HG02973 (cell line): Measurements from ENCODE around the gene RSBN1.
"Not testable (repeated sequence)": the region's sequence is repeated elsewhere in the genome, so short reads cannot be mapped to it uniquely, and the experiment has no call there.

Experiments
- ATAC-seq: cut with Tn5 transposase; IDR thresholded peaks from one replicate; pipeline ENCODE4 v1.9.1; 2021; ENCODE audit warnings: moderate library complexity; ENCODE audit not compliant: unreplicated experiment

RSBN1 gene

DNA sequence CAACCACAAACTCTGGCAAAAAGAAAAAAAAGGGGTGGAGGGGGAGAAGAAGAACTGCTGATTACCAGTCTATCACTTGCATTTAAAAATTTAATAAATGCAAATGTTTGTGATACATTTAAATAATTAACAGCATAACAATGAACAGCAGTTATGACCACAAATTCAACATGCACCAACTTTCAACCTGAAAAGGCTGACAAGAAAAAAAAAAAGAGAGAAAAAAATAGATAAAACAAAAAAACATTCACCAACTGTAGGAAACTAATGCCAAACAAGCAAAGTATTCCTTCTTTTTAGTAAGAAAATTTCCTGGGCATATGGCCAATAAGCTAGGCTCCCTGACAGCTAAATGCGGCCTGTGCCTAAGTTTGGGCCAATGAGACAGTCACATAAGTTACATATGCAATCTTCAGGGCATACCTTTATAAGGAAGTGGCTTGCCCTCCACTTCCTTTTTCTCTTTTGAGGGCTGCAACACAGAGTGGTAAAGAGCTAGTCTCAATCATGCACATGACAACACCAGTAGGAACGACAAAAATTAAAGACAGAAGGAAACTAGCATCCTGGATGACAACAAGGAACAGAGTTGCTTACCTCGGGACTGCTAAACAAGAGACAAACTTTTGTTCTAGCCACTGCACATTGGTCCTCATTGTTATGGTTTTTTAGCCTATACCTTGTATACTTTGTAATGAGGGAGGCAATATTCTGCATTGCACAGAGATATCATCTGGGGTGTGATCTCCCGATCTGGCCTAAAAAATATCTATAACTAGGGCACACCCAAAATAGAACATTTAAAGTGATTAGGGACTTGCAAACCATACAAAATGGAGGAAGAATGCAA lies 28.8 kb downstream of the RSBN1 start:
- peak; percentile 68 for ATAC-seq

DNA sequence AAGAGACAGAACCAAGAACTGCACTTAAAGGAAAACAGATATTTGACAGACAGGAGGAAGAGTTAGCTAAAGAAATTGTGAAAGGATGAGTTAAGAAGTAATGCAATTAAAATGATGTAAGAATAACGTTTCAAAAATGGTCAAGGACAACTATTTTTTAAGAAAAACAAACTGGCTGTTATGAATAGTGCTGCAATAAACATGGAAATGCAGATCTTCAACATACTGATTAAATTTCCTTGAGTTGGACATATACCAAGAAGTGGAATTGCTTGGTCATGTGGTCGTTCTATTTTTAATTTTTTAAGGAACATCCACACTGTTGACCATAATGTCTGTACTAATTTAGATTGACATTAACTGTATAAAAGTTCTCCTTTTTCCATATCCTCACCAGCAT lies 29.9 kb downstream of the RSBN1 start:
- no peak for ATAC-seq

DNA sequence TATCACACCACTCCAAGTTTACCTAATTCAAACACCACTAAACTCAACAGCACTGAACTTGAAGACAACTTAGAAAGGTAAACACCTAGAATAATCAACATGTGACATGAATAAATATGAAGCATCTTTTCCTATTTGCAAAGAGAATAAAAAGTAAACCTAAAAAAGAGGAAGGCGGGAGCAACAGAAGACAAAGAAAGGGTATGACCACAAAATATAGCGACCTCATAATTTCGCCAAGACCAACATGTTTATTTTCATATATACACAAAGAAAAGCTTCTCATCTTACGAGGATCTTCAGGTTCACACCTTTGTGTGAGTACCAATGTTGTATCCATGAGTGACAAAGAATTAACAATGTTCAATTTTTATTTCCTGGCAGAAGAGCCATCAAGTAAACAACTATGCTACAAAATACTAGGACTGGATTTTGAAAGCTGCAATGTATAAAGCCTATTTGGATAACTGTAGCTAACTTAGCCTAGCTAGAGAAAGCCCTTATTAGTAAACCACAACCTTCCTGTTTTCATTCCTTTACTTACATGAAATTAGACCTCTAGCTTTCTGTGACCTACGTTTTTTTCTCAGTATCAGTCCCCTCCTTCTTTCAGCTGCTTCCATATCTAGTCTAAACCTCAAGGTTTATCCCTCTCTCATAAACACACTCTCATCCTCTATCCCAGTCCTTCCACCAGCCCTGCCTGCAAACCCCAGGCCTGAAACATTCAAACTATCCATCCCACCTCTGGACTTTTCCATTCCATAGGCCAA lies 31.7 kb downstream of the RSBN1 start:
- ATAC-seq: no peak

DNA sequence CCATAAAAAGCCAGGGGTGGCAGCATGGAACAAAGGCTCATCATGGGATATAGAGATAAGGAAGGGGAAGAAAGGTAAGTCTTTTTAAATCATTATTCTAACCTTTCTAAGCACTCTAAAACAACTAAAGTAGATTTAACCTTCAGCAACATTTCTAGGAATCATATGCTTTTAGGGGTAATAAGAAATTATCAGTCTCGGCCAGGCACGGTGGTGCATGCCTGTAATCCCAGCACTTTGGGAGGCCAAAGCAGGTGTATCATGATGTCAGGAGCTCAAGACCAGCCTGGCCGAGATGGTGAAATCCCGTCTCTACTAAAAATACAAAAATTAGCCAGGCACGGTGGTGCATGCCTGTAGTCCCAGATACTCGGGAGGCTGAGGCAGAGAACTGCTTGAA lies 32.7 kb downstream of the RSBN1 start:
- ATAC-seq: no peak

DNA sequence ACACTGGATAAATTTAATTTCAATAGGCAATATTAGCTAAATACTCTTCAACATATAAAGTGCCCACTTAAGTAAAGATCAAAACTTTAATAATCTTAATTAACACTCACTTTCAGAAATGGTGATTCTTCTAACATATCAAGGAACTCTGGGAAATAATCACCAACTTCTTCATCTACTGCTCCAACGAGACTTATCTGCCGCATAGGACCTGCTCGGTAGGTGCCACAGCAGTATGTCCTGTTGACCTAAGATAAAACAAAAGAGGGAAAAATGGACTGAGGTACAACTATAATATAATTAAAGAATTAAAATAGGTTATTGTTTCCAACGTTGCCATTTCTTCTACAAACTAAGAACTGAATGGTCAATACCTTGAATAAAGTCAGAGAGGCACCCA lies 34.7 kb downstream of the RSBN1 start:
- no peak for ATAC-seq

DNA sequence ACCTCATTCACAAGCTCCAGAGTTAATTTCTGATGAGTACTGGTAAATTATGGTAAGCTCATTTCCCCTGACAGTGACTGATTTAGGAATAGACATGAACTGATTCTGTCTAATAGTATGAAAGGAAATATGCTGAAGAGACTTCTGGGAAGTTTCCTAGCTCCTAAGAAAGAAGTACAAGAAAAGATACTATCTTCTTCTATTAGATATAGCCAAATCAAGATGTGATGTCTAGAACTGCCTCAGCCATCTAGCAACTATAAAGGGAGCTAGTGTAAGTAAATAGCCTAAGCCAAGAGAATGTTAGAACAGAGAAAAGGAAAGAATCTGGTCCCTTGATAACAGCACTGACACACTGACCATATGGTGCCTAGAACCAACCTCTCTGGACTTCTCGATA lies 42.2 kb downstream of the RSBN1 start:
- ATAC-seq: no peak

DNA sequence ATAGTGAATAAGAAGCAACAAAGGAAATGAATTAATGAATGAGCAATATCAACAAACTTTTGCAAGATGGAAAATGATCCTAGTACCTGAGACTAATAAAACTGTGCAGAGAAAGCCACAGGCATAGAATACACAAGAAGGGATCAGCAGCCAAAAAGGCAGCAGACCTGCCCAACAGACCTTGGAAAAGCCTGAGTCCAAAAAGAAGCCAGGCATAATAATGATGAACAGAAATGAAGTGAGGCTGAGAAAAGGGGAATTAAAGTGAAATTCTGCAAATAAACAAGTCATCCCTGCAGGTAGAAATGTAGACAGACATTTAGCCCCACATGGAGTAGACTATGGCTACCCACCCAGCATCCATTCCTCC lies 42.7 kb downstream of the RSBN1 start:
- no peak for ATAC-seq

DNA sequence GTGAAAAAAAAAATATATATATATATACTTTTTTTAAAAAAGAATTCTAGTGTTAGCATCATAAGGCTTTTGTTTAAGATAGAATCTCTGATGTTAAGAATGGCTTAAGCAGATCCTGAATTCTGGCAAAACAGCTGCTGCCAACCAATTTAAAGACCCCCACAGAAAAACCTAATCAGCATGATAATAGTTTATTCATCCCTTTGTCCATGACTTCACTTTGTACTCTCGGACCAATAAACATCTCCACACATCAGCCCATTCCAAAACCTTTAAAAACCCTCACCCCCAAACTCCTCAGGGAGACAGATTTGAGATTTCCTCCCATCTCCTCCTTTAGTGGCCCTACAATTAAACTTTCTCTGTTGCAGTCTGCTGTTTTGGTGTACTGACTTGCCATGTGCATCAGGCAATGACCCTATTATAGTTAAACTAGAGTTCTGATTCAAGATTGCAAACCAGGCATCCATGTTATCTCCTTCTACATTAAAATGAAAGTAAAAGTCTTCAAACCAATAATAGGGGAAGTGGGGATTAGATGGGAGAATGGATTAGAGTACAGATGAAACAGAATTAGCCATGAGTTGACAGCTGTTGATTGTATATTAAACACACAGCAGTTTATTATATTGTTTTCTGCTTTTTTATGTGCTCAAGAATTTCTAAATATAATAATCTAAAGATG lies 43.2 kb downstream of the RSBN1 start:
- ATAC-seq: no peak

DNA sequence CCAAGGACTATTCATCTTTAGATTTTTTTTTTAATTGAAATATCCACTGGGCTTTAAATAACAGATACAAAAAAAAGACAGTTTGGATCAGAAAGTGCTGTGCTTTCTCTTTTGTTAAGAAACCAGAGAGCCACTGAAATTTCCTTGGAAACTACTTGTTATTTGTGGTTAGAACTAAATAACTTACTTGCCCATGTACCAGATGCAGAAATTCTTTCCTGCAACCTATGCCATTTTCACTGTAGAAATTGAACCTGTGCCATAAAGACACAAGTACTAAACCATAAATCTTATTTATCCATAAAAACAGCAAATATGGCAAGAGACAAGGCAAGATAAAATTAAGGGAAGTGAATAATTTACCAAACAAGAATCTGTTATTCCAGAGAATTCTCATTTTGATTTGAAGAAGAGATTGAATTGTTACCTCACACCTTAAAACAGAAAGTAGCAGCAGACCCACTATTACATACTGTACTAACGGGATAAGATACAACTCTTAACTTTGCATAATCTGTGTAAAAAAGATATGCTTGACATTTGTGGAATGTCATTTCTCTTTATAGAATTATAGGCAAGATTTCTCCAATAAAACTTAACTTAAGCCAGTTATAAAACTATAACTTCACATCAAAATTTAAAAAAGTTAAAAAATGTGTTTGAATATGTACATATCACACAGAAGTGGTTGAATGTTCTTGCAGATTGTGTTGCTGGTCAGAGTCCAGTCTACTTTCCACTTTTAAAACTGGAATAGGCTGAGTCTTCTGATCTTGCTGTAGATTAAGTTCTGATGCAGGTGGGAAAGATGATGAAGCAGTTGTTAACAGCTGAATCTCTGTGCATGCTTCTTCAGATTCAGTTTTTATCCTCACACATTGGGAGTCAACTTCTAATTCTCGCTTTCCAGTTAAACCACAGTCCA lies 46.7 kb downstream of the RSBN1 start:
- ATAC-seq: no peak

DNA sequence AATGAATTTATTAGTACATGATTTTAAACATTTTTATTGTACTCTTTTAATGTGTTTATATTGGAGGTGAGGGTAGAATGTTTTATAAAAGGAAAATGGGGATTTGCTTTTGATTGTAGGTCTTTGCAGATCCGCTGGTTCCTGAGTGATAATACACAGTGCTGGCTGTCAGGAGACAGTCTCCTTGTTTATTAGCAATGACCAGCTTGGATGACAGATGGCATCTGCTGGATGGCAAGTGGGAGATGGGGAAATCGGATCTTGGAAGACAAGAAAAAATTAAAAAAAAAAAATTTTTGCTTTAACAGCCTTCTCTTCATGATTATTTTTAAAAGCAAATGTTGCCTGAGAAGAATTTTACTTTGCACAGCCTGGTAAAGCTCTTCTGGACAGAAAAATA lies 48.6 kb downstream of the RSBN1 start:
- ATAC-seq: no peak

DNA sequence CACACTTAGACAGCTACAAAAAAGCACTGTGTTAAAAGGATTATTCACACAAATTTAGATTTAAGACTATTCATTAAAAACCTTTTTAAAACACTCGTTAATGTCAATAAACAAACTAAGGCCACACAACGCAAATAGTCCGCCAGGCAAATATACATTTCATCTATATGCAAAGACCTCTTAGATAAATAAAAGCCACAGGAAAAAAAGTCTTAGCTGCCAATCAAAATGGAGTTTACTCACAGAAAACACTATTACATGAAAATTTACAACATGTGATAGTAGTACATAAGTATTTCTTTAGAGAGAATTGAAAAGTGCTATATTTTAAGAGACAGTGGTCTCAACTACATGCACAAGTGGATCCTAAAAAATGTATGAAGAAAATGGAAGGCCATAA lies 50.3 kb downstream of the RSBN1 start:
- ATAC-seq: no peak

DNA sequence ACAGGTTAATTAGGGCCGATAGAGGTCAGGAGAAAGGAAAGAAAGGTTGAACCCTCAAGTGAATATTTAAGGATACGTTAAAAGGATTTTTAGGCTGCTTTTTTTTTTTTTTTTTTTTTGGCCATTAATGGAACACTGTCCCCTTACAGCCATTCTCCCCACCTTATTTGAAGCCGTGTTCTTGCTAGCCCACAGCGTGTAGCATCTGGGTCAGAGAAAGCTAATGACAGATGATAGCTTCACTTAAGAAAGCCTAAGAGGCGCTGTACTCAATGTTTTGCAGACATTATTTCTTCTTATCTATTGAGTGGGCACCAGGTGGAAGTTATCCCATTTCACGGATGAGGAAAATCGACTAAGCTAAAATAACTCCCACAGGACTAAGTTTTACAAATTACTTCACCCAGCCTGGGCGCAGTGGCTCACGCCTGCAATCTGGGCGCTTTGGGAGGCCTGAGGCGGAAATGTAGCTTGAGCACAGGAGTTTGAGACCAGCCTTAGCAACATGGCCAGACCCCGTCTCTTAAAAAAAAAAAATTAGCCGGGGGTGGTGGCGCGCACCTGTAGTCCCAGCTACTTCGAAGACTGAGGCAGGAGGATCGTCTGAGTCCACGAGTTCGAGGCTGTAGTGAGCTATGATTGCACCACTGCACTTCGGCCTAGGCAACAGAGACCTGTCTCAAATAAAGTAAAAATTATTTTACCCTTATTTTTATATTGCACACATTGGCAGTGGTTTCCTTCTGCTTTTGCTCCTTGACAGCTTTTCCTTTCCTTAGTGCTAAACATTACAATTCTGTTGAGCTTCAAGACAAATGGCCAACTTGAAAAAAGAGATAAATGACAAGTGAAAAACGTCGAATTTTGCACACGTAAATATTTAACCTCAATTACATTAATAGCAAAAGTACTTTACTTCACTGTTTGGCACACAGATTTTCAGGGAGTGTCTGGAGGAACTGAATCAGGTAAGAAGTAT lies 51.9 kb downstream of the RSBN1 start:
- ATAC-seq: no peak

DNA sequence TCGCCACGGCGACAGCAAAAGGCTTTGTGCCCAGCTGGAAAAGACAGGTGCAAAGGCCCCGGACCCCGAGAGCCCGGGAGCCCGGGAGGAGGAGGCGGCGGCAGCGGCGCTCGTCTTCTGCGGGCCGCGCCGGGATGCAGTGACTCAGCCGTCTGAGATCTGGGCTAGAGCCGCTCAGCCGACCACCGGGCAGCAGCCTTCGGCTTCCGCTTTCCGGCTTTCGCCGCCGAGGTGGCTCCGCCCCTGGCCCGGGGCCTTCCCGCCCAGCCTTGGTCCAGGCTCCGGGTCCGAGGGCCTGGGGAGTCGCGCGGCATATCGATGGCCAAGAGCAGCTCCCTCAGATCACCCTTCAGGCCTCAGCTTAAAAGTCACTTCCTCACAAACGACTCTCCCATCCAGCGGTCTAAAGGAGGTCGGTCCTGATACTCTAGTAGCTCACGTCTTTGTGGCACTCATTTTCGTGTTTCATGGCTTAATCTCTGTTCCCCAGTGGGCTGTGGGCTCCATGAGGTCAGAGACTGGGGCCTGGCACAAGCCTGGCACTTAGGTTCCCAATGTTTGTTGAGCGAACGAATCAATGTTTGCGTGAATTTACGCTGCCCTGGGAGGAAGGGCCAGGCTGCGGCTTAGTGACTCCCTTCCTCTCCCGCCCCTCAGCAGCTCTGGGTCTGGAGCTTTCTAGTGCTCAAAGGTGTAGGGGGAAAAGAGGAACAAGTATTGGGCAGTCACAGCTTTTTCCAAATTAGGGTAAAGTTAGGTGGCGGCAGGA lies 52.8 kb downstream of the RSBN1 start, which contains the start of gene PHTF1:
TSS of gene PHTF1 (minus strand) at position 154 of the 769 bp plus-strand sequence. CDS start 783 bp downstream, outside the sequence.
- ATAC-seq: peak; percentile 77

DNA sequence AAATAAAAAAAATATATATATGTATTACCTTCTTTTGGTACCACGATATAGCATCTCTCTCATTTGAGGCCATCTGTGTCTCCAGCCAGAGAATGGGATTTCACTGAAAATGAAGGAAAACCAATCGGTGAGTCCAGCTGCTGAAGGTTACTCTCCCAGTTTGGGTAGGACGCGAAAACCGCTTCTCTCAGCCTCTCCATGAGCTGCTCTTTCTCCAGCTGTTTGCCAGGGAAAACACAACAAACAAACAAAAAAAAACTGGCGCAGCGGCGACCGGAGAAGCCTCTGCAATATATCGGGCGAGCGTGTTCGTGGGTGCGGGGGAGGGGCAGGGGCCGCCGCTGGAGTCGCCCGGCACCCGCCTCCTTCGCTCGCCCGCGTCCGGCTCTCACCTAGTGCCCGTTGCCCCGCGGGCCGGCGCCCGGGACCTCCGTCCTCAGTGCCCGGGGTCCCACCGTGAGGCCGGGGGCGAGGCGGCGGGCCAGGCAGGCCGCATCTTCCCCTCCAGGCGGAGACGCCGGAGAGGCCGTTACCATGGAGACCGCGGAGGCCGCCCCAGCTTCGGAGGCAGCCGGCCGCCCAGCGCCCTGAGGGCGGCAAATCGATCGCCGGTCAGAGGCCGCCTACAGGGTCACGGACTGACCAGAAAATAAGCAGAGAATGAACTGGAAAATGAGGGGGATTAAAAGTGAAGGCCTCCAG lies 53.5 kb downstream of the RSBN1 start:
- ATAC-seq: peak; percentile 48

DNA sequence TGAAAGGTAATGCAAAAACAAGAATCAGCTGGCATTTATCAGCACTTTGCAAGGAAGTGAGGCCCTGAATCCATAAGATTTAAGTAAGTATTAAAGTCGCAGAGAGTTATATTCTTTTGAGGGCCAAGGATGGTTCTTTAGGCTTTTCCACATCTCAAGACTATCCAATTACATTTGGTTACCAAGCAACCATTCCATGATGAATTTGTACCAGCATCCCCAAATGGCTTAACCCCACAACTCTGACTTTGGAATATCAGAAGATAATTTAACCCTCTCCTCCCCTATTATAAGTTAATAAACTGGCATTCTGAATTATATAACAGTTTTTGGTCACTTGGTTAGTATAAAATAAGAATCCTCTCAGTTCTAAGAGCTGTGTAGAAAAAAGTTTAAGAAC lies 55.8 kb downstream of the RSBN1 start:
- no peak for ATAC-seq

DNA sequence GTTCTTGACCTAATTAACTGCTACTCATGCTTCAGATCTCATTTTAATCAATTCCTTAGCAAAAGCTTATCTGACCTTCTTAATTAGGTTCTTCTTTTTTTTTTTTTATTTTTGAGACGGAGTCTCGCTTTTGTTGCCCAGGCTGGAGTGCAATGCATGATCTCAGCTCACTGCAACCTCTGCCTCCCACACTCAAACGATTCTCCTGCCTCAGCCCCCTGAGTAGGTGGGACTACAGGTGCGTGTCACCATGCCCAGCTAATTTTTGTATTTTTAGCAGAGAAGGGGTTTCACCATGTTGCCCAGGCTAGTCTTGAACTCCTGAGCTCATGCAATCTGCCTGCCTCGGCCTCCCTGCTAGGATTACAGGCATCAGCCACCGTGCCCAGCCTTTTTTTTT lies 58.9 kb downstream of the RSBN1 start:
- not testable (repeated sequence) for ATAC-seq

DNA sequence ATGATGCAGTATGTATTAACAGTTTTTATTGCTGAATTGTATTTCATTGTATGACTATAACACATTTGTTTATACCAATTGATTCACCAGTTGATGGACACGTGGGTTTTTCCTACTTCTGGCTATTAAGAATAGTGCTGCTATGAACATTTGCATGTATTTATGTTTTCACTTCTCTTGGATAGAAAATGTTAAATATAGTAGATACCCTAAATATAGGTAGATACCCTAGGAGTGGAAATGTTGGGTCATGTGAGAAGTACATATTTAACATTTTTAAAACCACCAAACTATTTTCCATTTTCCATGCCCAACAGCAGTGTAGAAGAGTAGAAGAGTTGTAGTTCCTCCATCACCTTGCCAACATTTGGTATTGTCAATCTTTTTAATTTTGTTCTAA lies 60.8 kb downstream of the RSBN1 start:
- ATAC-seq: no peak

DNA sequence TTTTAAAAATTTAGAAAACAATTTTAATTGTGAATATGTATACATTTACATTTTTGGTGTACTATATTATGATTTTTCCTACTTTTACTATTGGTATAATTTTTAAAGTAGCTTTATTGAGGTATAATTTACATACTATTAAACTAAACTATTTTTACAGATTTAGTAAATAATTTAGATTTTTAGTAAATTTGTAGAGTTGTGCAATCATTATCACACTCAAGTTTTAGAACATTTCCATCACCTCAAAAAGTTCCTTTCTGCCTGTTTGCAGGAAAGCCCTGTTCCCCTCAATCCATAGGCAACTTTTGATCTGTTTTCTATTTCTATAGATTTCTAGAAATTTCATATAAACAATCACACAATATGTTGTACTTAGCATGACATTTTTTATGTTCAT lies 61.2 kb downstream of the RSBN1 start:
- ATAC-seq: no peak
